Epithelial cell of proximal tubule (primary cell): Measurements from ENCODE around the gene DAGLA. TPM values are rescaled to one million over a fixed set of nuclear protein-coding genes. Genes with fewer than 3 reads are reported as not detected.
A peak's percentile ranks its signal among the peaks of the same experiment; 100 is the strongest.

Source experiments
- DNase-seq: peaks from one replicate; pipeline ENCODE4 v3.0.0-alpha.2; 2011; ENCODE audit warnings: low read depth
- H3K4me3 ChIP-seq: 2 replicates; pipeline ENCODE4 v1.5.1; 2011; ENCODE audit warnings: low read depth, mild to moderate bottlenecking, low read length
- CTCF ChIP-seq: conservative IDR thresholded peaks from 2 replicates; pipeline ENCODE4 v1.5.1; 2012; ENCODE audit warnings: low read depth, mild to moderate bottlenecking, low read length
- total RNA-seq: library from RNA; depleted of rRNA; stranded (reverse); fragments of >200 nt; gene quantifications from 2 replicates; pipeline ENCODE4 v1.2.3, GENCODE V29; 2015

DAGLA gene
- total RNA-seq, 1 donor from 2014 or later: 4.5 TPM

- H3K4me3 ChIP-seq: no peak overlapping the region
- no peak for DNase-seq
- no peak for TF ChIP-seq CTCF
Observed at GRCh38 chr11:61732705-61733104, 52.5 kb downstream of the DAGLA start.

GRCh38 chr11:61733120-61733978 lies 53.2 kb downstream of the DAGLA start:
- H3K4me3 ChIP-seq: no peak overlapping the region
- TF ChIP-seq CTCF: peak; percentile 99
- no peak for DNase-seq

DNA sequence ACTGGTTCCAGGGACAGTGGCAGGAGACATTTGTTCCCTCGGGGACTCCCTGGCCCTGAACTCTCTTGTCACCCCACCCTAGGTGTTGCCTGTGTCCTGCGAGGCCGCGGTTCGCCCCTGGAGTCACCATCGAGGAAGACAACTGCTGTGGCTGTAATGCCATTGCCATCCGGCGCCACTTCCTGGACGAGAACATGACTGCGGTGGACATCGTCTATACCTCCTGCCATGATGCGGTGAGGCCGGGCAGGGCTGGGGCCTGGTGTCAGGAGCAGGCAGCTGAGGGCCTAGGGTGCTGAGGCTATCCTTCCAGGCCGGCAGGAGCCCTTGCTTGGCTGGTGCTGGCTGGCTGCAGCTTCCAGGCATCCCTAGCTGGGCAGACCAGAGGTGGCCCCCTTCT lies 54.6 kb downstream of the DAGLA start:
- H3K4me3 ChIP-seq: no peak overlapping the region
- no peak for TF ChIP-seq CTCF
- DNase-seq: no peak

GRCh38 chr11:61735391-61735790 lies 55.2 kb downstream of the DAGLA start:
- TF ChIP-seq CTCF: no peak
- DNase-seq: no peak
- no peak overlapping the region for H3K4me3 ChIP-seq

DNA sequence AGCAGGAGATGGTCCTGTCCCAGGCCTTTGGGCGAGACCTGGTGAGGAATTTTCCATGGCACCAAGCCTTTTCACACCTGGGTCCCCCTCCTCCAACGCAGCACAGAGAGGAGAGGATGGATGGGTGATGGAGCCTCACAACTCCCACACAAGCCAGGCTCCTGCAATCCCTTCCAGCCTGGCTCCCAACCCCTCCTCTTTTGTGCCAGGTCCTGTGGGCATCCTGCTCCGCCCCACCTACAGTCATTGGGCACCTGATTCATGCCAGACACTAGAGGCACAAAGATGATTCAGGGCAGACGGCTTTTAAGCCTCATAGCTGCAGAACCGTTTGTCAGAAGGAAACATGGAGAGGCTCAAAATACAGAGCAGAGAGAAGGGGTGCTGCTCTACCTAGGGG lies 56.1 kb downstream of the DAGLA start:
- DNase-seq: no peak
- no peak overlapping the region for H3K4me3 ChIP-seq
- TF ChIP-seq CTCF: no peak

DNA sequence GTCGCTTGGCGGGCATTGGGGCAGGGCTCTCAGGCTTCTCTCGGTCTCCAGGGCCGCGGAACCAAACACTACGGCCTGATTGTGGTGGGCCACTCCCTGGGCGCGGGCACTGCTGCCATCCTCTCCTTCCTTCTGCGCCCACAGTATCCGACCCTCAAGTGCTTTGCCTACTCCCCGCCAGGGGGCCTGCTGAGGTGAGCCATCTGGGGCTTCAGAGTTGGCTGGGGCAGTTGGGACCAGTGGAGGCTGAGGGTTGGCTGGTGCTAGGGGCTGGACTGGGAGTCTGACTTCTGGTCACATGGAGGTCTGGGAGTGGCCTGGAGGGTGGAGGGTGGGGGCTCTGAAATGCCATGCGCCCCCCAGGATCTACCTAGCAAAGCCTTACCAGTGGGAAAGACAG lies 56.9 kb downstream of the DAGLA start:
- no peak for TF ChIP-seq CTCF

More for the DNA sequence above, 56.9 kb downstream of the DAGLA start:
- no peak for DNase-seq
- H3K4me3 ChIP-seq: no peak overlapping the region
